ENCODE results near the gene PI4KB.
A peak's percentile ranks its signal among the peaks of the same experiment; 100 is the strongest.

PI4KB gene

GRCh38 chr1:151311011-151311410 lies 16.2 kb downstream of the PI4KB start:
- DNase-seq, result no peak

- no peak for DNase-seq
These were observed 17.3 kb downstream of the PI4KB start for GRCh38 chr1:151309811-151310323.

- no peak for DNase-seq
These were observed 32.3 kb downstream of the PI4KB start for GRCh38 chr1:151294742-151295462.

GRCh38 chr1:151293093-151293492 lies 34.1 kb downstream of the PI4KB start:
- no peak for DNase-seq

GRCh38 chr1:151292207-151293030 lies 34.8 kb downstream of the PI4KB start:
- no peak for DNase-seq

GRCh38 chr1:151290709-151291303 lies 36.4 kb downstream of the PI4KB start:
- DNase-seq, result no peak

- DNase-seq, result no peak
These were observed 37.1 kb downstream of the PI4KB start for GRCh38 chr1:151289991-151290708.

GRCh38 chr1:151289080-151289935 lies 37.9 kb downstream of the PI4KB start:
- DNase-seq, result no peak

- no peak for DNase-seq
These were observed 38.7 kb downstream of the PI4KB start for GRCh38 chr1:151288502-151288901.

GRCh38 chr1:151287767-151288500 lies 39.3 kb downstream of the PI4KB start:
- no peak for DNase-seq

GRCh38 chr1:151287341-151287699 lies 39.9 kb downstream of the PI4KB start:
- no peak for DNase-seq

GRCh38 chr1:151286619-151287340 lies 40.4 kb downstream of the PI4KB start:
- DNase-seq, result no peak

- no peak for DNase-seq
These were observed 43.1 kb downstream of the PI4KB start for GRCh38 chr1:151284013-151284577.

- DNase-seq, result peak; percentile 23
These were observed 44.1 kb downstream of the PI4KB start for GRCh38 chr1:151282883-151283725.

GRCh38 chr1:151281969-151282882 lies 45.0 kb downstream of the PI4KB start, which contains the start of gene ZNF687:
TSS of gene ZNF687 (plus strand) at chr1:151282299. CDS start at chr1:151286292, 3,993 bp downstream.
- peak; percentile 99 for DNase-seq

- DNase-seq, result peak; percentile 94
These were observed 45.8 kb downstream of the PI4KB start for GRCh38 chr1:151281225-151281968.

- DNase-seq, result no peak
These were observed 50.0 kb downstream of the PI4KB start for GRCh38 chr1:151277249-151277648.
